Colonic mucosa (tissue), 4 donors: ENCODE data around the gene MRPS23. TPM values are rescaled to one million over a fixed set of nuclear protein-coding genes. Genes with fewer than 3 reads are reported as not detected.

Experiments used
- DNase-seq: peaks from one replicate; pipeline ENCODE4 v3.0.0-alpha.2; 2020
- H3K27ac ChIP-seq: fragments of 200-600 bp; one replicate; pipeline ENCODE4 v1.8.0; 2021
- H3K27me3 ChIP-seq: fragments of 200-600 bp; one replicate; pipeline ENCODE4 v1.8.0; 2021
- H3K36me3 ChIP-seq: fragments of 200-600 bp; one replicate; pipeline ENCODE4 v1.8.0; 2021
- H3K4me1 ChIP-seq: fragments of 200-600 bp; one replicate; pipeline ENCODE4 v1.8.0; 2021; ENCODE audit warnings: mild to moderate bottlenecking
- H3K4me3 ChIP-seq: fragments of 200-600 bp; one replicate; pipeline ENCODE4 v1.8.0; 2021
- H3K9ac ChIP-seq, 2 donors: one replicate each; pipeline ENCODE4 v1.7.0; 2013; ENCODE audit warnings: control low read depth in 2 of 2, low read depth in 2 of 2, low read length in 2 of 2
- H3K9me3 ChIP-seq: fragments of 200-600 bp; one replicate; pipeline ENCODE4 v1.8.0; 2021
- CTCF ChIP-seq: fragments of 200-600 bp; IDR thresholded peaks from one replicate; pipeline ENCODE4 v1.8.0; 2022; ENCODE audit warnings: antibody characterized with exemption, mild to moderate bottlenecking
- intact Hi-C: fragments of 100-400 bp; cut with DNase I; formaldehyde crosslinking; loops from one replicate; pipeline ENCODE4 v1.14.1; 2022
- total RNA-seq, 2 donors: library from RNA; stranded (reverse); fragmentation: NEBNext Ultra II Directional in 1 of 2; extraction: Animal tissue kit (Norgen Biotek cat#: 25700) in 1 of 2; gene quantifications; one replicate each; pipeline ENCODE4 v1.2.1, GENCODE V29; 2021
- donor health status: healthy.
- donor health status: DM: no; HTN: no; CAD: no.
- donor health status: DM: no; HTN: no; CAD: no.

Gene MRPS23
- total RNA-seq, 2 donors from 2014 or later: 19.3 to 43.6 TPM

- no peak for TF ChIP-seq CTCF
- Histone ChIP-seq H3K9ac (no peak overlapping the region), H3K36me3 (no peaks in the 10 kb centered on the region), H3K27ac (no peak overlapping the region), H3K4me1 (no peaks in the 10 kb centered on the region), H3K9me3 (no peaks in the 10 kb centered on the region), H3K27me3 (no peaks in the 10 kb centered on the region), H3K4me3 (no peak overlapping the region)
- DNase-seq: no peak
- intact Hi-C loops: no loop called here
These were observed 26.1 kb downstream of the MRPS23 start for GRCh38 chr17:57823469-57824401.

DNA sequence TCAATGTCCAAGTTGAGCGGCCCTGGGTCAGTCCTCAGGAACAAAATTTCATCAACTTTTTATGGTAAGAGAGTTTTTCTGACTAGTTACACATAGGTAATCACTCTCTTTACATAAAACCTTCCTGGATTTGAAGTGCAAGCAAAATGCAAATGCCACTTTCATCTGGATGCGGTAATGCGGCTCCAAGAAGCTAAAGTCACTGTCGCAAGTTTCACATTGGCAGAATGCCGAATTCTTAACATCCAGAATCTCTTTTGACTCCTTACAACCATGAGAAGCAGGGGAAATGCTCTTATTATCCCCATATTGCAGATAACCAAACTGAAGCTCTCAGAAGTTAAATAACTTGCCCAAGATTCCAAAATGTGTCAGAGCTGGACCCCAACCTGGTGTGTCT is 30.0 kb downstream of the MRPS23 start:
- H3K27ac ChIP-seq: no peak overlapping the region
- no peaks in the 10 kb centered on the region for H3K9me3 ChIP-seq
- no peak for DNase-seq
- H3K36me3 ChIP-seq: no peaks in the 10 kb centered on the region
- H3K9ac ChIP-seq: no peak overlapping the region
- intact Hi-C loops: no loop called here
- H3K27me3 ChIP-seq: no peaks in the 10 kb centered on the region
- H3K4me1 ChIP-seq: no peaks in the 10 kb centered on the region
- no peak for TF ChIP-seq CTCF
- no peak overlapping the region for H3K4me3 ChIP-seq

- Histone ChIP-seq H3K27ac (no peak overlapping the region), H3K4me1 (no peaks in the 10 kb centered on the region), H3K9me3 (no peaks in the 10 kb centered on the region), H3K27me3 (no peaks in the 10 kb centered on the region), H3K36me3 (no peaks in the 10 kb centered on the region), H3K9ac (no peak overlapping the region), H3K4me3 (no peak overlapping the region)
- no peak for DNase-seq
- intact Hi-C loops: no loop called here
- TF ChIP-seq CTCF: no peak
These were observed 30.6 kb downstream of the MRPS23 start for GRCh38 chr17:57819285-57819684.

DNA sequence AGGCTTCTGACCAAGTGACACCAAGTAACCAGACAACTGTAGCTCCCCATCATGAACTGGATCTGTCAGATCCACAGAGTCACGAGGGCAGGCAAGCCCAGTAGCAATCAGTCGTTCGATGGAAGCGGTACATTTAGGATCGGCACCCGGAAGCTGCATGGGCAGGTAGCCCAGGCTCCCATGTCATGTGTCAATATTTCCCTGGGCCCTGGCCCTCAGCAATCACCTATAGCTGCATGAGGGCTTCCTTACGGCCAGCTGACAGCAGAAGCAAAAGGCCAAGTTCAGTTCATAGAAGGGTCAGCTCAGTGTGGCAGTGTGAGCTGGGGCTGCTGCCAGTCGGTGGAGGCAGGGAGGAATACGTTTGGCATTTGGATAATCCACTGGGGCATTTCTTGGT is 31.8 kb downstream of the MRPS23 start:
- no peaks in the 10 kb centered on the region for H3K4me1 ChIP-seq
- no peaks in the 10 kb centered on the region for H3K9me3 ChIP-seq
- H3K36me3 ChIP-seq: no peaks in the 10 kb centered on the region
- no peak for TF ChIP-seq CTCF
- H3K27me3 ChIP-seq: no peaks in the 10 kb centered on the region
- no peak overlapping the region for H3K27ac ChIP-seq
- DNase-seq: no peak
- intact Hi-C loops: no loop called here
- H3K9ac ChIP-seq: no peak overlapping the region
- no peak overlapping the region for H3K4me3 ChIP-seq

- H3K4me1 ChIP-seq: no peaks in the 10 kb centered on the region
- no peaks in the 10 kb centered on the region for H3K27me3 ChIP-seq
- DNase-seq: no peak
- intact Hi-C loops: no loop called here
- no peaks in the 10 kb centered on the region for H3K36me3 ChIP-seq
- no peak overlapping the region for H3K27ac ChIP-seq
- no peaks in the 10 kb centered on the region for H3K9me3 ChIP-seq
- no peak for TF ChIP-seq CTCF
- H3K4me3 ChIP-seq: no peak overlapping the region
- H3K9ac ChIP-seq: no peak overlapping the region
These were observed 32.5 kb downstream of the MRPS23 start for GRCh38 chr17:57817299-57817698.
